Stimulated activated CD8-positive, alpha-beta memory T cell treated with anti-CD3 and anti-CD28 coated beads, Interleukin-7, amount 100 ng/mL, for 4 hours (primary cell): ENCODE data around the gene SAA2.

Experiments used
- DNase-seq, 2 donors: peaks; one replicate each; pipeline ENCODE4 v3.0.0-alpha.2; 2020; ENCODE audit warnings: low read depth in 2 of 2

Gene SAA2

DNA sequence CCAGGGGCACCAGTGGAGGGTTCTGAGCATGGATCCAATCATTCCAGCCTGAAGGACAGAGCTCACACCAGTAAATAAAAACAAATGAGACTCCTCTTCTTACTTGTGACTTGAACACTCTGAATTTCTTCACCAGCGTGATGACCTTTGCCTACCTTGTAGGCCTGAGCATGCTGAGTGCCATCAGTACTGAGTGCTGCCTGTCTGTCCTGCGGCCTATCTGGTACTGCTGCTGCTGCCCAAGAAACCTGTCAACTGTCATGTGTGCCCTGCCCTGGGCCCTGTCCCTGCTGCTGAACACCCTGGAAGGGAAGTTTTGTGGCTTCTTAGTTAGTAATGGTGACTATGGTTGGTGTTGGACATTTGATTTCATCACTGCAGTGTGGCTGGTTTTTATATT is 51.9 kb downstream of the SAA2 start:
- no peak for DNase-seq
